ENCODE data around the gene TMEM198.

TMEM198 gene

GRCh38 chr2:219591091-219591490 lies 47.3 kb downstream of the TMEM198 start:
- DNase-seq (ENCODE audit: low read depth) = no peak
- no peak overlapping the region for H3K4me3 ChIP-seq (ENCODE audit: low read length)
- TF ChIP-seq, protein P1, sequence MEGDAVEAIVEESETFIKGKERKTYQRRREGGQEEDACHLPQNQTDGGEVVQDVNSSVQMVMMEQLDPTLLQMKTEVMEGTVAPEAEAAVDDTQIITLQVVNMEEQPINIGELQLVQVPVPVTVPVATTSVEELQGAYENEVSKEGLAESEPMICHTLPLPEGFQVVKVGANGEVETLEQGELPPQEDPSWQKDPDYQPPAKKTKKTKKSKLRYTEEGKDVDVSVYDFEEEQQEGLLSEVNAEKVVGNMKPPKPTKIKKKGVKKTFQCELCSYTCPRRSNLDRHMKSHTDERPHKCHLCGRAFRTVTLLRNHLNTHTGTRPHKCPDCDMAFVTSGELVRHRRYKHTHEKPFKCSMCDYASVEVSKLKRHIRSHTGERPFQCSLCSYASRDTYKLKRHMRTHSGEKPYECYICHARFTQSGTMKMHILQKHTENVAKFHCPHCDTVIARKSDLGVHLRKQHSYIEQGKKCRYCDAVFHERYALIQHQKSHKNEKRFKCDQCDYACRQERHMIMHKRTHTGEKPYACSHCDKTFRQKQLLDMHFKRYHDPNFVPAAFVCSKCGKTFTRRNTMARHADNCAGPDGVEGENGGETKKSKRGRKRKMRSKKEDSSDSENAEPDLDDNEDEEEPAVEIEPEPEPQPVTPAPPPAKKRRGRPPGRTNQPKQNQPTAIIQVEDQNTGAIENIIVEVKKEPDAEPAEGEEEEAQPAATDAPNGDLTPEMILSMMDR (IDR thresholded peaks at IDR 0.05; ENCODE audit: insufficient read depth, low read depth, low read length, missing control alignments) = no peak

DNA sequence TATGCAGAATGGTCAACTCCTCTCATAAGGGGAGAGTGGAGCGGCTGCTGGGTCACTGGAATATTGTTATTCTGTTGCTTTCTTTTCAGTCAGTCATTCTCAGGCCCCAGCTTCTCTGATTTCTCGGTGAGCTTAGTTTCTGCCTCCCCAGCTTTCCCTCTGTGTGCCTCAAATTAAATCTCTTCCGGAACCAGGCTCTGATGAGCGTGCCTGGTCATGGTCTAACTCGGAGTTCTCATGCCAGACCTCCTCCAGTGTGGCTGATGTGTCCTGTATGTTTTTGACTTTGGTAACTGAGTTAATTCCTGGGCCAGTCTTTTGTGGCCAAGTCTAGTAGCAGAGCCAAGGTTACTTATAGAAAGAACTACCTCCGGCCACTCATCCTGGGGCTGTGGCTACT lies 48.9 kb downstream of the TMEM198 start:
- no peak for DNase-seq (ENCODE audit: low read depth)
- H3K4me3 ChIP-seq (ENCODE audit: low read length) = no peak overlapping the region
- TF ChIP-seq, protein P1 (IDR thresholded peaks at IDR 0.05; ENCODE audit: insufficient read depth, low read depth, low read length, missing control alignments) = no peak

DNA sequence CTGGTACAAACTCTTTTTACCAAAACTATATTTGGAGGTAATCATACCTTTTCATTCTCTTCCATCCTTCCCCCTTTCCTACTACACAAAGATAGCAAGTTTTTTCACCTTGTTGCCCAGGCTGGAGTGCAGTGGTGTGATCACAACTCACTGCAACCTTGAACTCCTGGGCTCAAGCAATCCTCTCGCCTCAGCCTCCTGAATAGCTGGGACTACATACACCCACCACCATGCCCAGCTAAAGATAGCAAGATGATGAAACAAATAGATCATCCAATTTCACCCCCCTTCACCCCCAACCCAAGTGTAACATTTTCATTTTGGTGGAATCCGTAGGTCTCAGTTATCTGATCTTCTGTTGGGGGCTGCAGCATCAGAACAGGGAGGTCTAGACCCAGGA lies 49.3 kb downstream of the TMEM198 start:
- no peak for DNase-seq (ENCODE audit: low read depth)
- H3K4me3 ChIP-seq (ENCODE audit: low read length) = no peak overlapping the region
- TF ChIP-seq, protein P1 (IDR thresholded peaks at IDR 0.05; ENCODE audit: insufficient read depth, low read depth, low read length, missing control alignments) = no peak

DNA sequence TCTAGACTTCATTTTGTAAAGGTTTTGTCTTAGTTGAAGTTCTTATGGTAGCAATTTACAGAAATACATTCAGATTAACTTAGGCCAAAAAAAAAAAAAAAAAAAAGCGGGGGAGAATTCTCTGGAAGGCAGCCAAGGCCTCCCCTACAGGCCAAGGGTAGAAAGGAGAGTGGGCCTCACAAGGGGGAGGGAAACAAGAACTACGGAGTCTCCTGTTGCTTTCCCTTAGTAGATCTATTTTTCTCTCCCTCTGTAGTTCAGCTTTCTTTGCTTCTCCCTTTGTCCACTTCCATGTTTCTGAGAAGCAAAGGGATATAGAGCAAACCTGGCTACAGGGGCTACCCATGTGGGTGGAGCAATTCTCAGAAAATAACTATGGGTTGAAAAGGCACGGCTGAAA lies 51.4 kb downstream of the TMEM198 start:
- TF ChIP-seq, protein P1 (IDR thresholded peaks at IDR 0.05; ENCODE audit: insufficient read depth, low read depth, low read length, missing control alignments) = no peak
- DNase-seq (ENCODE audit: low read depth) = no peak
- no peak overlapping the region for H3K4me3 ChIP-seq (ENCODE audit: low read length)

GRCh38 chr2:219596954-219597551 lies 53.2 kb downstream of the TMEM198 start:
- TF ChIP-seq, protein P1 (IDR thresholded peaks at IDR 0.05; ENCODE audit: insufficient read depth, low read depth, low read length, missing control alignments) = no peak
- H3K4me3 ChIP-seq (ENCODE audit: low read length) = peak overlapping the region; percentile 77
- DNase-seq (ENCODE audit: low read depth) = no peak

DNA sequence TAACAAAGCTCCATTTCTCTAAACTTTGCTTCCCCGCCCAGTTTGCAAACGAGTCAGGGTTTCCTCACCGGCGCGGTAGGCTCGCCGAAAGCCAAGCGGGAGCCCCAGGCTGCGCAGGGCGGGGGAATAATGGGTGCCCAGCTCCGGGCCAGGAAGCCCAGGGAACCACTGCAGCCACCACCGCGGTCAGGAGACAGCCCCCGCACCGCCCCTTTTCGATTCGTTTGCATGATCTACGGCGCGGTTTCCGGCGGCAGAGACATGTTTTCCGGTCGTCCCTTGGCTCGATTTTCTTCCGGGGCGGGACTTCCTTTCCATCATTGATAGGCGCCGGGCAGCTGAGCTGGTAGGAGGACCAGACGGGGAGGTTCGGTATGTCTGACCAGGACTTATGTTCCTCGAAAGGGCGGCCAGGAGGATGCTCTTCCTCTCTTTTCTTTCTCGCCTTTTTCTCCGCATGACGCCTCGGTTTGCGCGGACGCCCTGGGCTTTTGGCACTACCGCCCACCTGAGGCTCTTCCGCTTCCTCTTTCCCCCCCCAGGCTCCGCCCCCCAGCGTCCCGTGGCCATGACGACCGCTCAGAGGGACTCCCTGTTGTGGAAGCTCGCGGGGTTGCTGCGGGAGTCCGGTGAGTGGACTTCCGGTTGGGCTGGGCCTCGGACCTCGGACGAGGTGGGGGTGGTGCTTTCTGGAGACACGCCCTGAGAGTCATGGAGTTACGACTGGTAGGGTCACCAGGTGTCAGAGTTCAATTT lies 53.9 kb downstream of the TMEM198 start, which contains the start of gene STK11IP:
Gene STK11IP (plus strand): TSS at position 306 of the 756 bp plus-strand sequence. CDS start 263 bp downstream, at position 569.
- peak within 1 kb of the TSS; percentile 77 for H3K4me3 ChIP-seq (ENCODE audit: low read length)
- DNase-seq (ENCODE audit: low read depth) = peak; percentile 97
- TF ChIP-seq, protein P1 (IDR thresholded peaks at IDR 0.05; ENCODE audit: insufficient read depth, low read depth, low read length, missing control alignments) = no peak

Data from epithelial cell of esophagus (primary cell).